Endothelial cell of umbilical vein (primary cell): Measurements from ENCODE around the gene ARHGEF1. TPM values are rescaled to one million over a fixed set of nuclear protein-coding genes. Genes with fewer than 3 reads are reported as not detected.

Experiments
- BruUV-seq: library from RNA; stranded (reverse); fragments of 400-500 nt; replicated peaks from 2 replicates; lab custom pipeline; 2021; lab: Mats Ljungman, UMichigan
- CTCF ChIA-PET: fragments of 300-600, 350-600 bp; sonication (Branson Sonifier 250); formaldehyde crosslinking; loops from one replicate; lab custom pipeline; 2021; ENCODE audit warnings: antibody characterized with exemption, inconsistent platforms; lab: Charles Lee
- POLR2A ChIA-PET: fragments of 300-600, 350-600 bp; sonication (Branson Sonifier 250); formaldehyde crosslinking; loops from one replicate; lab custom pipeline; 2021; ENCODE audit warnings: antibody characterized with exemption, inconsistent platforms; lab: Charles Lee
- DNase-seq: peaks from one replicate; pipeline ENCODE4 v3.0.0-alpha.2; 2011; ENCODE audit warnings: low read depth, low spot score
- FAIRE-seq: peaks from 2 replicates; lab custom pipeline; 2011; peaks lifted over from hg19 to GRCh38; lab: Jason Lieb, UNC
- H2AFZ ChIP-seq: 2 replicates; pipeline ENCODE4 v1.6.0; 2012; ENCODE audit warnings: low read depth, low read length, control low read depth, inconsistent platforms
- H3K27ac ChIP-seq: 2 replicates; pipeline ENCODE4 v1.5.1; 2011; ENCODE audit warnings: low read depth, mild to moderate bottlenecking, control low read depth, low read length, moderate library complexity; ENCODE audit not compliant: insufficient read depth
- H3K27me3 ChIP-seq, 2 experiments: 2 replicates each; pipeline versions ENCODE4 v1.6.0 to v1.6.1; 2011; ENCODE audit warnings: low read length in 2 of 2, mixed read lengths in 1 of 2; ENCODE audit not compliant: control insufficient read depth in 2 of 2, insufficient read depth in 2 of 2
- H3K36me3 ChIP-seq, 2 experiments: 2 replicates in 1 of 2; 3 replicates in 1 of 2; pipeline ENCODE4 v1.5.1; 2011; ENCODE audit warnings: low read length in 2 of 2, mild to moderate bottlenecking in 1 of 2, moderate library complexity in 1 of 2; ENCODE audit not compliant: control insufficient read depth in 2 of 2, insufficient read depth in 2 of 2; ENCODE audit errors: extremely low read depth in 1 of 2
- H3K4me1 ChIP-seq: 3 replicates; pipeline ENCODE4 v1.5.1; 2011; ENCODE audit warnings: mild to moderate bottlenecking, low read length; ENCODE audit not compliant: control insufficient read depth, insufficient read depth; ENCODE audit errors: extremely low read depth
- H3K4me2 ChIP-seq: 2 replicates; pipeline ENCODE4 v1.6.1; 2011; ENCODE audit warnings: low read length, control low read depth, mixed read lengths; ENCODE audit not compliant: insufficient read depth
- H3K4me3 ChIP-seq, 3 experiments: fragments of 200-600 bp in 1 of 3; sonication (generic), shearing (Covaris generic) in 1 of 3; replicated peaks in 1 of 3; 2 replicates each; pipeline ENCODE4 v1.5.1; 2011 to 2016; ENCODE audit warnings: control low read depth in 3 of 3, low read length in 3 of 3, mild to moderate bottlenecking in 2 of 3, inconsistent platforms in 1 of 3, low read depth in 1 of 3, moderate library complexity in 1 of 3; ENCODE audit not compliant: insufficient read depth in 1 of 3
- H3K79me2 ChIP-seq: 2 replicates; pipeline ENCODE4 v1.6.0; 2012; ENCODE audit warnings: low read length, inconsistent platforms; ENCODE audit not compliant: control insufficient read depth, insufficient read depth
- H3K9ac ChIP-seq: replicated peaks from 2 replicates; pipeline ENCODE3; 2011; ENCODE audit warnings: low read length, control low read depth; ENCODE audit not compliant: insufficient read depth; ENCODE audit errors: extremely low read depth
- H3K9me1 ChIP-seq: replicated peaks from 3 replicates; pipeline ENCODE4 v1.6.0; 2011; ENCODE audit warnings: mild to moderate bottlenecking, low read length; ENCODE audit not compliant: control insufficient read depth, insufficient read depth; ENCODE audit errors: extremely low read depth
- H3K9me3 ChIP-seq: replicated peaks from 2 replicates; pipeline ENCODE4 v1.5.1; 2012; ENCODE audit warnings: low read length, inconsistent platforms; ENCODE audit not compliant: control insufficient read depth, insufficient read depth
- H4K20me1 ChIP-seq: replicated peaks from 2 replicates; pipeline ENCODE3; 2011; ENCODE audit warnings: mild to moderate bottlenecking, low read length; ENCODE audit not compliant: control insufficient read depth, insufficient read depth; ENCODE audit errors: extremely low read depth
- EZH2 ChIP-seq: IDR thresholded peaks from 2 replicates; pipeline ENCODE4 v1.6.1; 2012; ENCODE audit warnings: borderline replicate concordance, low read depth, mild to moderate bottlenecking, moderate library complexity, low read length, inconsistent platforms; ENCODE audit not compliant: severe bottlenecking
- FOS ChIP-seq: IDR thresholded peaks from 2 replicates; pipeline ENCODE4 v1.6.1; 2011; ENCODE audit warnings: mild to moderate bottlenecking, low read length, moderate library complexity, borderline replicate concordance; ENCODE audit not compliant: insufficient read depth
- GATA2 ChIP-seq: IDR thresholded peaks from 2 replicates; pipeline ENCODE4 v1.7.0; 2011; ENCODE audit warnings: low read depth, mild to moderate bottlenecking, moderate library complexity, mixed read lengths, low read length; ENCODE audit not compliant: insufficient read length, insufficient read depth
- JUN ChIP-seq: IDR thresholded peaks from 2 replicates; pipeline ENCODE4 v1.6.1; 2011; ENCODE audit warnings: borderline replicate concordance, low read depth; ENCODE audit not compliant: insufficient read length, insufficient read depth
- MYC ChIP-seq: IDR thresholded peaks from one replicate; pipeline ENCODE4 v1.6.1; 2011; ENCODE audit warnings: mild to moderate bottlenecking, low read depth, low read length
- POLR2A ChIP-seq: IDR thresholded peaks from 2 replicates; pipeline ENCODE4 v1.6.1; 2012; ENCODE audit warnings: low read depth, mild to moderate bottlenecking, control low read depth, low read length
- dilution Hi-C: fragments of 300-500 bp; cut with MboI; formaldehyde crosslinking; loops from one replicate; pipeline ENCODE4 v1.15.0; 2019; ENCODE audit warnings: low sequenced_read_pairs; ENCODE audit not compliant: extremely low pct_ligation_motif_present
- intact Hi-C: fragments of 100-400 bp; cut with micrococcal nuclease; formaldehyde crosslinking; loops from one replicate; pipeline ENCODE4 v1.10.0; 2022
- polyA plus RNA-seq, 4 experiments: library from polyadenylated mRNA; depleted of rRNA in 3 of 4; stranded (reverse) in 3 of 4; unstranded in 1 of 4; fragments of >200 nt; gene quantifications; 2 replicates each; pipeline versions ENCODE4 v1.2.1 to v1.2.3, GENCODE V29; 2011 to 2012; ENCODE audit warnings: missing spikeins in 1 of 4
- total RNA-seq: library from RNA; stranded (reverse); gene quantifications from 2 replicates; pipeline ENCODE4 v1.2.3, GENCODE V29; 2021

The ARHGEF1 gene
- total and polyA plus RNA-seq, 2 donors (not counting 3 experiments of a cell fraction or from before 2014, with no cell fraction given), result 65.4 to 123 TPM

DNA sequence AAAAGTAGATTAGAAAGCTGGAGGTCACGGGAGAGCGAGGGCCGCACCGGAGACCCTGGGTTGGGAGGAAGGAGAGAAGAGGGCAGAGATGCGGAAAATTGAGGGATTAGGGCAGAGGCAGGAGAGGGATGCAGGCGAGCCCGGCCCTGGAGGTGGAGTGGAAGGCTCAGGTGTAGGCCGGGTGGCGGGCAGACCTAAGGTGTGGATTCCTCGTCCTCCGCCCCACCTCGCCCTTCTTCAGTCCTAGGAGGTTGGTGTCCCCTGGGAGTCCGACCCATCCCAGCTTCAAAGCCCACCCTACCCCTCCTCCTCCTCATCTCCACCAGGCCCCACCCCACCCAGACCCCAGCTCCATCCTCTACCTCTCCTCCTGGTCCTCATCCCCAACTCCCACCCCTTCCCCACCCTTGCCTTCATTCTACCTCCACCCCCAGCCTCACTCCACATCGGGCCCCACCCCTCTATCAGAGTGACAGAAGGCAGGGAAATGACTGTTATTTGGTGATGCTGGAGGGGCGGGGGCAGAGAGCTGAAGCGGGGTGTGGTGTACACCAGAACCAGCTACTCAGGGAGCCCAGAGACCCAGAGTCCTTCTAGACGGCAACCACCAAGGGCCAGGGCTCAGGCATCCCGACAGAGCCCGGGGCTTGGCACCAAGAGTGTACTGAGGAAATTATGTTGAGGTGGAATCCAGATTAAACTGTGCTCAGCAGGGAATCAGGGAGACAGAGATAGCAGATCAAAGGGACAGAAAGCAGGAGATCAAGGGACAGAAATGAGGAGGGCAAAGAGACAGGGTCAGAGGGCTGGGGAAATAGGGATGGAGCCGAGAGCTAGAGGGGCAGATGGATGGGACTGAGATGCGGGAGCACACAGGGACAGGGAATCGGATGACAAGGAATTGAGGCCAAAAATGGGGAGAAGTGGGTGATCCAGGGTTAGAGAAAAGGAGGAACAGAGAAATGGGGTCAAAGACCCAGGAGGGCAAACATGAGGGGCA lies 38.9 kb downstream of the ARHGEF1 start:
- Histone ChIP-seq H3K4me2 (no peak overlapping the region), H4K20me1 (no peaks in the 10 kb centered on the region), H3K36me3 (no peaks in the 10 kb centered on the region), H3K4me1 (no peaks in the 10 kb centered on the region), H3K4me3 (no peak overlapping the region), H3K9me1 (no peaks in the 10 kb centered on the region), H3K9ac (no peak overlapping the region), H3K27ac (no peak overlapping the region), H3K79me2 (no peaks in the 10 kb centered on the region), H3K9me3 (no peaks in the 10 kb centered on the region), H2AFZ (no peak overlapping the region), H3K27me3 (peaks cover 46 to 49% of the 10 kb centered on the region in 2 experiments)
- FAIRE-seq (no peak), DNase-seq (no peak)
- ChIA-PET CTCF (interaction anchor here (1.0 kb wide), 1 partner anchor 11 kb away, joined by 3 read pairs; no protein-coding TSS in a partner anchor), POLR2A (no interaction called here)
- intact Hi-C loops, result no loop called here
- TF ChIP-seq EZH2, result peak; percentile 70
- no peak for TF ChIP-seq JUN
- no peak for TF ChIP-seq GATA2
- no TSS peak for BruUV-seq
- dilution Hi-C loops, result no loop called here

GRCh38 chr19:41922585-41922984 lies 39.6 kb downstream of the ARHGEF1 start:
- Histone ChIP-seq H3K9ac (no peak overlapping the region), H3K9me1 (no peaks in the 10 kb centered on the region), H3K4me2 (no peak overlapping the region), H3K27ac (no peak overlapping the region), H3K79me2 (no peaks in the 10 kb centered on the region), H3K9me3 (no peaks in the 10 kb centered on the region), H3K4me1 (no peaks in the 10 kb centered on the region), H2AFZ (no peak overlapping the region), H3K4me3 (no peak overlapping the region), H3K36me3 (no peaks in the 10 kb centered on the region), H3K27me3 (peaks cover 49 to 53% of the 10 kb centered on the region in 2 experiments), H4K20me1 (no peaks in the 10 kb centered on the region)
- intact Hi-C loops, result no loop called here
- ChIA-PET CTCF (no interaction called here), POLR2A (no interaction called here)
- no peak for DNase-seq
- TF ChIP-seq EZH2, result peak; percentile 54
- TF ChIP-seq POLR2A, result no peak
- TF ChIP-seq MYC, result no peak
- no peak for TF ChIP-seq FOS
- no TSS peak for BruUV-seq
- FAIRE-seq, result no peak
- dilution Hi-C loops, result no loop called here
